ENCODE measurements around the gene TMEM174. TPM values are rescaled to one million over a fixed set of nuclear protein-coding genes. Genes with fewer than 3 reads are reported as not detected.

TMEM174 gene
- total RNA-seq (2014; rRNA removed; shearing (Covaris generic)): not detected in 2 replicates

GRCh38 chr5:73172951-73173350 is at the start of gene TMEM174:
TSS of gene TMEM174 (plus strand) at chr5:73173193. CDS start at chr5:73173244, 51 bp downstream.
- DNase-seq (ENCODE audit: low read depth in 1 of 2, low spot score in 2 of 2): no peak
- Histone ChIP-seq H3K4me3 (no peak within 1 kb of the TSS), H3K27me3 (replicated peaks) (no peaks in the 10 kb centered on the region), H3K4me1 (replicated peaks) (no peaks in the 10 kb centered on the region), H3K27ac (no peak within 1 kb of the TSS), H3K36me3 (no peaks in the 10 kb centered on the region), H3K9me3 (replicated peaks) (no peaks in the 10 kb centered on the region)

DNA sequence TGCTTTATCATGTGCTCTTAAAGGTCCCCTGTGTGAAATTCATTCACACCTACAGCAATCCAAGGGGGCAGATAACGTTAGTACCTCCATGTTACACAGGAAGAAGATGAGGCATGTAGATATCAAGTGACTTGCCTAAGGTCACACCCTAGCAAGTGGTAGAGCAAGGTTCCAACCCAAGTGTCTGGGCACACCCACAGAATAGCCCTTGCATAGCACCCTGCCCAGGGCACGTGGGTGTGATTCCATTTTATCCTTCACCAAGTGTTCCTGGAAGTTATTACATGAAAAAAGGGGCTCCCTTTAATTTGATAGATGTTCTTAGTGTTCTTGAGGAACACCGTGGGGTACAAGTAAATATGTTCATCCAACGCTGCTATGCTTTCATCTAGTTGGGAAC is 47.7 kb upstream of the TMEM174 start:
- H3K27me3 ChIP-seq (replicated peaks): no peaks in the 10 kb centered on the region
- no peak for DNase-seq (ENCODE audit: low read depth in 1 of 2, low spot score in 2 of 2)
- H3K36me3 ChIP-seq: peaks cover 17% of the 10 kb centered on the region
- peaks cover 34% of the 10 kb centered on the region for H3K4me1 ChIP-seq (replicated peaks)
- H3K27ac ChIP-seq: no peak overlapping the region
- no peak overlapping the region for H3K4me3 ChIP-seq
- no peaks in the 10 kb centered on the region for H3K9me3 ChIP-seq (replicated peaks)

DNA sequence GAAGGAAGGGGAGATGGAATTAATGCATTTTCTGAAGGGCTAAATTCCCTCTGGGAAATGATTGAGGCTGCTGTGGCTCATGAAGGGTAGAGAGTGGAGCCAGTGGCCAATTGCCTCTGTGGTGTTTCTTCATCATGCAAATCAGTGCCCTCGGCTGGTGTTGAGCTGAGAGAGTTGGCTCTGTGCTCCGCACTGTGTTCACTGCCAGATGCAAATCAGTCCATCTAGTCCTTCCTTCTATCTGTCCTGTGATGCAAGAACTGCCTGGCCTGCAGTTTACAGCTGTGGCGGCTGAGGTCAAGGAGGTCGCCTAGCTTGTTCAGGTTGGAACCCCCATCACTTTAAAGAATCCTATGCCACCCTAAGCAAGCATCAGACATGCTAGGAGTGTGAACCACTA is 46.6 kb upstream of the TMEM174 start:
- H3K4me1 ChIP-seq (replicated peaks): peaks cover 23% of the 10 kb centered on the region
- no peak overlapping the region for H3K4me3 ChIP-seq
- H3K27ac ChIP-seq: no peak overlapping the region
- no peaks in the 10 kb centered on the region for H3K9me3 ChIP-seq (replicated peaks)
- no peak for DNase-seq (ENCODE audit: low read depth in 1 of 2, low spot score in 2 of 2)
- peaks cover 17% of the 10 kb centered on the region for H3K36me3 ChIP-seq
- no peaks in the 10 kb centered on the region for H3K27me3 ChIP-seq (replicated peaks)

GRCh38 chr5:73126957-73127356 is 46.0 kb upstream of the TMEM174 start:
- DNase-seq (ENCODE audit: low read depth in 1 of 2, low spot score in 2 of 2): no peak
- H3K27me3 ChIP-seq (replicated peaks): no peaks in the 10 kb centered on the region
- H3K4me1 ChIP-seq (replicated peaks): peaks cover 17% of the 10 kb centered on the region
- no peaks in the 10 kb centered on the region for H3K9me3 ChIP-seq (replicated peaks)
- H3K4me3 ChIP-seq: no peak overlapping the region
- H3K36me3 ChIP-seq: peaks cover 19% of the 10 kb centered on the region
- no peak overlapping the region for H3K27ac ChIP-seq

DNA sequence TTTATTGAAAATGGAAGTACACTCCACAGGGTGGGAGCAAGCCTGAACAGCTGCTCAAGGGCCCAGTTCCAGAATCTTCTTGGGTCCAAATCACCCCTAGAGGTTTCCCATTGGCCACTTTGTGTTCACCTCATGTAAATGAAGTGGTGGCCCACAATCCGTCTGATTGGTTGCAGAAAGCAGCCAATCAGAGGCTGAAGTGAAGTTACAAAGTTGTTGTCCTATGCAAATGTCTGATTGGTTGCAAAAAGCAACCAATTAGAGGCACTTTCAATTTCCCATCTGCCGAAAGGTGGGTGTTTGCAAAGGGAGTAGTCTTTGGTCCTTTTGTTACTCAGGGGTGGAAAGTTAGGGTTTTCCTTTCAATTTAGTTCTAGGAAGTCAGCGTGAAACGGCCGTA is 43.9 kb upstream of the TMEM174 start:
- Histone ChIP-seq H3K36me3 (peaks cover 13% of the 10 kb centered on the region), H3K9me3 (replicated peaks) (no peaks in the 10 kb centered on the region), H3K4me1 (replicated peaks) (peaks cover 4% of the 10 kb centered on the region; the same call in 1 of the 2 replicates), H3K27me3 (replicated peaks) (no peaks in the 10 kb centered on the region), H3K4me3 (no peak overlapping the region), H3K27ac (no peak overlapping the region)
- DNase-seq (ENCODE audit: low read depth in 1 of 2, low spot score in 2 of 2): no peak

- no peak overlapping the region for H3K4me3 ChIP-seq
- DNase-seq (ENCODE audit: low read depth in 1 of 2, low spot score in 2 of 2): no peak
- no peaks in the 10 kb centered on the region for H3K9me3 ChIP-seq (replicated peaks)
- H3K4me1 ChIP-seq (replicated peaks): peaks cover 12% of the 10 kb centered on the region
- H3K27me3 ChIP-seq (replicated peaks): no peaks in the 10 kb centered on the region
- H3K36me3 ChIP-seq: peaks cover 11% of the 10 kb centered on the region
- H3K27ac ChIP-seq: no peak overlapping the region
Measured at GRCh38 chr5:73130811-73131210, 42.2 kb upstream of the TMEM174 start.

GRCh38 chr5:73131711-73132425 is 41.1 kb upstream of the TMEM174 start:
- H3K36me3 ChIP-seq: peaks cover 11% of the 10 kb centered on the region
- no peak overlapping the region for H3K27ac ChIP-seq
- no peaks in the 10 kb centered on the region for H3K27me3 ChIP-seq (replicated peaks)
- no peaks in the 10 kb centered on the region for H3K9me3 ChIP-seq (replicated peaks)
- H3K4me3 ChIP-seq: no peak overlapping the region
- no peak for DNase-seq (ENCODE audit: low read depth in 1 of 2, low spot score in 2 of 2)
- H3K4me1 ChIP-seq (replicated peaks): peaks cover 18% of the 10 kb centered on the region

DNA sequence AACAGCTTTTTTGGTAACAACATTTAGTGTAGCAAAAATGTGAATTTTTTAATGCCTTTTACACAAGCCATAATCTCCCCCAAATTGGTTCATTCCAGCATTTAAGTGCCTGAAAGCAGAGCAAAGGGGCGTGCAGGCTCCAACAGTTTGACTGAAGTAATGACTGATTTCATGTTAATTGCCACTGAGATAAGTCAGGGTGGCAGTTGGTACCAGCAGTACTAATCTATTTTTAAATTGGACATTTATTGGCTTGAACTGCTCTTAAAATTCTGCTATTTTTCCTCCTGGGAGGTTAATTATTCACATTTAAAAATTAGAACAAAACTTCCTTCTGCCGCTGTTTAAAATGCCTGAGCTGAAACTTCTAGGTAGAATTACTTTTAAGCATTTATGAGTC is 40.2 kb upstream of the TMEM174 start:
- Histone ChIP-seq H3K4me3 (no peak overlapping the region), H3K4me1 (replicated peaks) (peaks cover 18% of the 10 kb centered on the region), H3K27me3 (replicated peaks) (no peaks in the 10 kb centered on the region), H3K36me3 (peaks cover 11% of the 10 kb centered on the region), H3K9me3 (replicated peaks) (no peaks in the 10 kb centered on the region), H3K27ac (no peak overlapping the region)
- no peak for DNase-seq (ENCODE audit: low read depth in 1 of 2, low spot score in 2 of 2)

- 0 out of 2 replicates have a peak, but pooled peaks cover 3% of the 10 kb centered on the region for H3K36me3 ChIP-seq
- no peak for DNase-seq (ENCODE audit: low read depth in 1 of 2, low spot score in 2 of 2)
- H3K27ac ChIP-seq: no peak overlapping the region
- H3K4me3 ChIP-seq: no peak overlapping the region
- H3K27me3 ChIP-seq (replicated peaks): no peaks in the 10 kb centered on the region
- H3K9me3 ChIP-seq (replicated peaks): no peaks in the 10 kb centered on the region
- peaks cover 18% of the 10 kb centered on the region for H3K4me1 ChIP-seq (replicated peaks)
Measured at GRCh38 chr5:73135021-73135420, 38.0 kb upstream of the TMEM174 start.

- Histone ChIP-seq H3K9me3 (replicated peaks) (no peaks in the 10 kb centered on the region), H3K4me1 (replicated peaks) (peaks cover 18% of the 10 kb centered on the region), H3K27ac (no peak overlapping the region), H3K36me3 (0 out of 2 replicates have a peak, but pooled peaks cover 3% of the 10 kb centered on the region), H3K4me3 (no peak overlapping the region), H3K27me3 (replicated peaks) (no peaks in the 10 kb centered on the region)
- DNase-seq (ENCODE audit: low read depth in 1 of 2, low spot score in 2 of 2): peak; percentile 53 to 56
Measured at GRCh38 chr5:73135429-73136054, 37.5 kb upstream of the TMEM174 start.

DNA sequence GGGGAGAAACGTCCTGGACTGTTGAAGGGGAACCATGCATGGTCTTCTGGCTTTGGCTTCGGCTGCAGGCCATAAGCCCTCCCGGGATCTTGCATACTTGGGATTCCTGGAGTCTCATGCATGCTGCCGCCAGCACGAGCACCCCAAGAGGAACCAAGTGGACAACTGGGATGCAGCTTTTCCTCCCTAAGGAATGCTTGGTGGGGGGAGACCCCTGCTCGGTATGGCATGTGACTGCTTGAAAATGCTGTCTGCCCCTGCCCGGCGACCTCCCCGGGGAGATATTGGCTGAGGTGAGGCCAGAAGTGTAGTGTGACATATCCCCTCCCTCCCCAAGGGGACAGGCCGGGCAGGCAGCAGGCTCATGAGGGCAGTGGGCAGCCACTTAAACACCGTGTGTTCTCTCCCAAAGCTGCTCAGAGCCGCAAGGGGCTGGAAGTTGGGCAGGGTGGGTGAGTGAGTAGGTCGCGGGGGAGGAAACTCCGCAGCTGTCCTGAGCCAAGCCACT is 36.9 kb upstream of the TMEM174 start:
- no peaks in the 10 kb centered on the region for H3K9me3 ChIP-seq (replicated peaks)
- no peak for DNase-seq (ENCODE audit: low read depth in 1 of 2, low spot score in 2 of 2)

GRCh38 chr5:73137563-73138530 is 35.1 kb upstream of the TMEM174 start:
- H3K9me3 ChIP-seq (replicated peaks): no peaks in the 10 kb centered on the region
- H3K4me3 ChIP-seq: no peak overlapping the region
- no peak for DNase-seq (ENCODE audit: low read depth in 1 of 2, low spot score in 2 of 2)
- H3K27ac ChIP-seq: no peak overlapping the region
- H3K27me3 ChIP-seq (replicated peaks): no peaks in the 10 kb centered on the region
- H3K36me3 ChIP-seq: no peaks in the 10 kb centered on the region
- H3K4me1 ChIP-seq (replicated peaks): peaks cover 18% of the 10 kb centered on the region

More for the DNA sequence above, 36.9 kb upstream of the TMEM174 start:
- Histone ChIP-seq H3K4me1 (replicated peaks) (peaks cover 18% of the 10 kb centered on the region), H3K36me3 (0 out of 2 replicates have a peak, but pooled peaks cover 3% of the 10 kb centered on the region), H3K27ac (no peak overlapping the region), H3K27me3 (replicated peaks) (no peaks in the 10 kb centered on the region), H3K4me3 (no peak overlapping the region)

GRCh38 chr5:73139485-73139884 is 33.5 kb upstream of the TMEM174 start:
- Histone ChIP-seq H3K4me1 (replicated peaks) (peaks cover 13% of the 10 kb centered on the region), H3K9me3 (replicated peaks) (no peaks in the 10 kb centered on the region), H3K4me3 (no peak overlapping the region), H3K27ac (no peak overlapping the region), H3K36me3 (no peaks in the 10 kb centered on the region), H3K27me3 (replicated peaks) (no peaks in the 10 kb centered on the region)
- DNase-seq (ENCODE audit: low read depth in 1 of 2, low spot score in 2 of 2): no peak

All from SJSA1 (cell line).